T47D (cell line): Measurements from ENCODE around the gene CD79B.

Experiments
- DNase-seq, 2 experiments: peaks; one replicate each; pipeline versions ENCODE4 v3.0.0 to v3.0.0-alpha.2; 2011 to 2012; ENCODE audit warnings: low read depth in 1 of 2, low spot score in 1 of 2
- JUND ChIP-seq: IDR thresholded peaks from 2 replicates; pipeline ENCODE4 v1.6.1; 2012; ENCODE audit warnings: low read depth
- in situ Hi-C: cut with HindIII; loops from 2 replicates; pipeline ENCODE4 v1.10.0; 2016; ENCODE audit warnings: low sequenced_read_pairs, low pct_unique_long_range_greater_than_20kb

CD79B gene

DNA sequence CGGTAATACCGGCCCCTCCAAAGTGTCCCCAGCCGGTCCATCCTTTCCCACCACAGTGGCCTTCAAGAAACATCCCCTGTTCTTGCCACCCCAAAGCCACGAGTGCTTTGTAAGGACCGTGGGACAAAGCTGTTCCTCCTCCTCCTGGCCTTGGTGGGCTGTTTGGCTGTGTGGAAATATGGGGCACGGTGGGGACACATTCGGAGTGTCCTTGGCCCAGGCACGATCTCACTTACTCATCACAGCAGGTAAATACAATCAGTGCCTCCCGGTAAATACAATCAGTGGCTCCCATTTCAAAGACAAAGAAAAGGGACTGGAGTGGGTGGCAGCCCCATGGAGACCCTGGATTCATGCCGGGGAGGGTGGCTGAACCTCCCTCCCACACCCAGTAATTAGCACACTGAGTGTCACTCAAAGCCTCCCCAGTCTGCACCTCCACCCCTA lies 30.2 kb upstream of the CD79B start:
- DNase-seq: no peak
- in situ Hi-C loops: no loop called here
- no peak for TF ChIP-seq JUND

DNA sequence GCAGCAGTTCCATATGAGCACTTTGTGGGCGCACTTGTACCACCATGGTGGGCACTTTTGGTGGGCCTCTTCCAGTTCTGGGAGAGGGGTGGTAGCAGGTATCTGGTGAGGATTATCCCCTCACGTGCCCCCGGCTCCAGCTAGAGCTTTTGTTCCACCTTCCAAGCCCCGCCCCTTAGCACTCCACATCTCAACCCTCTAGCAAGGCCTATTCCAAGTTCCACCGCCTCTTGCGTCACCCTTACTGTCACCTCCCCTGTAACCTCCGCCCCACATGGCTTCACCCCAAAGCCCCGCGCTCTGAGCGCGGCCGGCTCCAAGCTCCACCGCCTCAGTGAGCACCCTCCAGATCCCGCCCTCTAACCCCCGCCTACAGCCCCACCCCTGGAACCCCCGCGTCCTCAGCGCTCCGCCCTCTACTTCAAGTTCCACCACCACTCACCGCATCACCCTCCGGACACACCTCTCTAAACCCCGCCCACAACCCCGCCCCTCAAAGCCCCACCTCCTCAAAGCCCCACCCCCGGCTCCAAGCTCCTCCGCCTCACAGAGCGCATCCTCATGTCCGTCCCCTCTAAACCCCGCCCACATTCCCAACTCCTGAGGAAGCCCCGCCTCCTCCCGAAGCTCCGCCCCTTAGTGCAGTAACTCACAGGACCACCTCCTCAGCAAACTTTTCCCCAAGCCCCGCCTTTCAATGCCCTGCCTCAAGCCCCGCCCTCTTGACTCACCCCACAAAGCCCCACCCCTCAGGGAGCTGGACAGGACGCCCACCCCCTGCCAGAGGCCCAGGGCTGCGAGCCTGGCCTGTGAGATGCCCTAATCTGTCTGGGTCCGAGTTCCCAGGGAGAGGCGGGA lies 29.5 kb upstream of the CD79B start:
- in situ Hi-C loops: no loop called here
- no peak for TF ChIP-seq JUND
- DNase-seq: peak; percentile 67 to 98

DNA sequence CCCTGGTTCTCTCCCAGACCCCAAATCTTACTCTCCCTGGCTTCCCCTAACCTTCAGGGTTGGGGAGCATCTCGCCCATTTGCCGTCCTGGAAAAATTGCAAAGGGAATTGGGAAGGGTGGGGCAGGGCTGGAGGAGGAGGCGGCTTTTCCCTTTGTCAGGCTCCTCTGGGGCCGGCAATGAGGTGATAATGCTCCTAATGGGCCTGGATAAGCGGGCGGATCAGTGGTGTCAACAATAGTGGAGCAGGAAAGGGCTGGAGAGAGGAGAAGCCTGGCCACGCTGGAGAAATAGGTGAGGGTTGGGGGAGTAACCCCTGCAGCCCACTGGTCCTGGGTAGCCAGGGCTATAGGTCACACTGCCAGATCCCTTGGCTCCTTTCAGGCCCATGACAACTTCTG lies 28.3 kb upstream of the CD79B start:
- no peak for DNase-seq
- in situ Hi-C loops: no loop called here

DNA sequence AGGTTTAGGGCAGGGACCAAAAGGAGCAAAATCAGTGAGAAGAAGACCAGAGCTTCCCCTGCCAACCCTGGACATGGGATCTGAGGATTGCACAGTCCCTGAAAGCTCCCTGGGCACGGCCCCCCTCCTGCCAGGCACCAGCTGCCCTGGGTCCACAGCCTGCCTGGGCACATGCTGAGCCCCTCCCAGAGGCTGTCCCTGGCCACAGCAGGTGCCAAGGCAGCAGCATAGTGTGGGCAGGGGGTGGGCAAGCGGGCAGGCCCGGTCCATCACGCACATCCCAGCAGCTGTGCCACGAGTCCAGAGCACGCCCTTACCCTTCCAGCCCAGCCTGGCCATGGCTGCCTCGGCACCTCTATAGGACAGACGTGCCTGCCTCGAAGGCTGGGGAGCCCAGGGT lies 27.9 kb upstream of the CD79B start:
- DNase-seq: no peak
- in situ Hi-C loops: no loop called here
- no peak for TF ChIP-seq JUND

More for the DNA sequence above, 28.3 kb upstream of the CD79B start:
- TF ChIP-seq JUND: no peak

DNA sequence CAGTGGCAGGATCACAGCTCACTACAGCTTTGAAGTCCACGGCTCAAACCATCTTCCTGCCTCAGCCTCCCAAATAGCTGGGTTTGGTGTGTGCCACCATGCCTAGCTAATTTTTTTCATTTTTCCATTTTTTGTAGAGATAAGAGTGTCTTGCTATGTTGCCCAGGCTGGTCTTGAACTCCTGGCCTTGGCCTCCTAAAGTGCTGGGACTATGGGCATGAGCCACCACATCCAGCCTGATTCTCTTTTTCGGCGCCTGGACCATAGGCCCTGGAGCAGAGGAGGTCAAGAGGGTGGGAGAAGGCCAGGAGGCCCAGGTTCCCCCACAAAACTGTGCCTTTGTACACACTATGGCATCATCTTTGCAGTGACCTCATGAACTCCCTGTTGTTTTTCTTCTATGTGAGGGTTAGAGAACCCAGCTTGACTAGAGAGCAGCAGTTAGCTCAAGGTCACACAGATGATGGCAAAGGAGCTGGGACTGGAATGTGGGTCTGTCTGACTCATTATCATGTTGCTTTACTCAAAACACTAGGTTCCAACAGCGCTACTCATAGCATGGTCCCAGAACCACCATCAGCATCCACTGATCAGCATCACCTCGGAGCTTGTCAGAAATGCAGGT lies 24.3 kb upstream of the CD79B start:
- DNase-seq: no peak
- no peak for TF ChIP-seq JUND
- in situ Hi-C loops: no loop called here

DNA sequence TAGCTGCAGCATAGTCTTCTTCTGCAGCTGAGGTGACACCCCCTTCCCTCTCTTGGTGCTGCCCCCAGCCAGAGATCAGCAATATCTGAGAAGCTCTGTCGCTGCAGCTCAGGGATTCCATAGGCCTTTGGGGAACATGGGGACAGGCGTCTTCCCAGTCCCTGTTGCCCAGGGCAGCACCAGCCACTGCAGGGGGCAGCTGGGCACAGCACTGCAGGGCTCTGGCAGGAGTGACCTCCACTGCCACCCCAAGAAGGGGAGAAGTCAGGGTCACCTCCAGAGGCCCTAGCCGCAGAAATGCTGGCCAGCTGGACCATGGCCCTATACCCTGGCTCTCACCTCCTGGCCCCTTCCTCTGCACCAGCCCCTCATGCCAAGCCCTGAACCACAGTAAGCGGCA lies 23.7 kb upstream of the CD79B start:
- in situ Hi-C loops: no loop called here
- no peak for TF ChIP-seq JUND

GRCh38 chr17:63955232-63955631 lies 23.1 kb upstream of the CD79B start:
- no peak for TF ChIP-seq JUND
- in situ Hi-C loops: no loop called here
- no peak for DNase-seq

More for the DNA sequence above, 23.7 kb upstream of the CD79B start:
- DNase-seq: no peak

GRCh38 chr17:63954402-63955063 lies 22.4 kb upstream of the CD79B start:
- no peak for DNase-seq
- in situ Hi-C loops: no loop called here

DNA sequence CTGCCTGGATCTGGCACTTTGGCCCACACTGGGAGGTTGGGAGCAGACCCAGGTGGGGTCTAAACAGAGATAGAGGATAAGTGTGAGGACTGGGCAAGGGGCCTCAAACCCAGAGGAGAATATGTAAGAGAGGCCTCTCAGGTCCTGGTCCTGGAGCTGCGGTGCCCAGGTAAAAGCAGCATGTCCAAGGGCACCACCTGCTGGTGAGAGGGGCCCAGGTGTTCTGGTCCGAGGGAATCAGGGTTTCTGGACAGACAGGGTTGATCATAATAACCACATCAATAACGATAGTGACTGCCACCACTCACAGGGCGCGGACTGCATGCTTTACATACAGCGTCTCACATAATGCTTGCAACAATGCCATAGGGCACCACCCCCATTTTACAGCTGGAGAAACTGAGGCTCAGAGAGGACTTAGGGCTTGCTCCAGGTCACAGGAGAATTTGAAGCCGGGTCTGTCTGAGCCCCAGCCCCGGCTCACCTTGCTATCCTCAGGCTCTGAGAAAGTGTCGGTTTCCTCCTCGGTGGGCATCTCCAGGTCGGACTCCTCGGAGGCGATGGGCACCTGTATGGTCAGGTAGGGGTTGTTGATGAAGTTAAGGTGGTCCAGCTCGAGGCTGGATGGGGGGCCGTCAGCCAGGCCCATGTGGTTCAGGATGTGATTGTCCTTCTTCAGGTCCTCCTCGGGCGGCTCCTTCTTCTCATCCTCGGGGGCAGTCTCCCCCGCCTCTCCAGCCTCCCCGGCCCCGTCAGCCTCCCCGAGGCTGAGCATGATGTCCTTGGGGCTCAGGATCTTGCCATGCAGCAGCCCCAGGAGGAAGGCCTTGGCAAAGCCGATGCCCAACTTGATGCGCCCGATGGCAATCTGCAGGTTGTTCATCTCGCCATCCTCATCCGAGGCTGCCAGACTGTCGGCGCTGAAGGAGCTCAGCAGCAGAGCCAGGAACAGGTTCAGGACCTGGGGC lies 19.1 kb upstream of the CD79B start:
- no peak for TF ChIP-seq JUND
- peak; percentile 86 to 96 for DNase-seq
- in situ Hi-C loops: no loop called here

More at GRCh38 chr17:63954402-63955063, 22.4 kb upstream of the CD79B start:
- TF ChIP-seq JUND: no peak

GRCh38 chr17:63949576-63950250 lies 17.6 kb upstream of the CD79B start:
- in situ Hi-C loops: no loop called here
- no peak for TF ChIP-seq JUND
- no peak for DNase-seq

DNA sequence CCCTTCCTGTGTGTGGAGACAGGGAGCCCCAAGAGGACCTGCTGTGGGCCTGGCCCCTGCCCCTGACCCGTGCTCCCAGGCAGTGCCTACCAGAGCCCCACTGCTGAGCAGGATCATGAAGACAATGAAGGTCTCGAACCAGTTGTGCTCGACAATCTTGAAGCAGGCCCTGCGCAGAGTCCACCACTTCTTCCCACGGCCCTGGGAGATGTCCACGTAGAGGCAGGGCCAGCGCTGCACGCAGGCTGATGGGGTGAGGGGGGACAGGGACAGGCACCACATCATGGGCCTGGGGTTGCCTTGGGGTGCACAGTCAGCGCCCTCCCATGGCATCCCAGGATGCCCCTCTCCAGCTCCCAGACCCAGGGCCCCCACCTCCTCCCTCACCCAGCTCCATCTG lies 16.4 kb upstream of the CD79B start:
- in situ Hi-C loops: no loop called here

More for the DNA sequence above, 16.4 kb upstream of the CD79B start:
- TF ChIP-seq JUND: no peak
- DNase-seq: no peak
